HG03066 (cell line): ENCODE measurements around the gene SERPINA3.
"Not testable (repeated sequence)": the region's sequence is repeated elsewhere in the genome, so short reads cannot be mapped to it uniquely, and the experiment has no call there.

Source experiments
- ATAC-seq: cut with Tn5 transposase; IDR thresholded peaks from one replicate; pipeline ENCODE4 v1.9.1; 2021; ENCODE audit warnings: low read depth; ENCODE audit not compliant: unreplicated experiment

SERPINA3 gene

GRCh38 chr14:94583557-94583956, 28.6 kb upstream of the SERPINA3 start:
- ATAC-seq = no peak

GRCh38 chr14:94584591-94585280, 27.5 kb upstream of the SERPINA3 start:
- ATAC-seq = no peak

- ATAC-seq = no peak
Observed at GRCh38 chr14:94586635-94587034, 25.6 kb upstream of the SERPINA3 start.

- ATAC-seq = no peak
Observed at GRCh38 chr14:94588311-94588710, 23.9 kb upstream of the SERPINA3 start.

- no peak for ATAC-seq
Observed at GRCh38 chr14:94591073-94591472, 21.1 kb upstream of the SERPINA3 start.

- no peak for ATAC-seq
Observed at GRCh38 chr14:94591871-94592270, 20.3 kb upstream of the SERPINA3 start.

- no peak for ATAC-seq
Observed at GRCh38 chr14:94592457-94592856, 19.7 kb upstream of the SERPINA3 start.

- no peak for ATAC-seq
Observed at GRCh38 chr14:94593376-94593748, 18.8 kb upstream of the SERPINA3 start.

GRCh38 chr14:94593749-94594431, 18.3 kb upstream of the SERPINA3 start:
- ATAC-seq = no peak

- no peak for ATAC-seq
Observed at GRCh38 chr14:94594441-94594840, 17.8 kb upstream of the SERPINA3 start.

GRCh38 chr14:94595912-94596311, 16.3 kb upstream of the SERPINA3 start:
- no peak for ATAC-seq

GRCh38 chr14:94596361-94596760, 15.8 kb upstream of the SERPINA3 start:
- no peak for ATAC-seq

- ATAC-seq = no peak
Observed at GRCh38 chr14:94597788-94598187, 14.4 kb upstream of the SERPINA3 start.

- no peak for ATAC-seq
Observed at GRCh38 chr14:94598506-94598815, 13.7 kb upstream of the SERPINA3 start.

- ATAC-seq = no peak
Observed at GRCh38 chr14:94598816-94599655, 13.2 kb upstream of the SERPINA3 start.

- ATAC-seq = no peak
Observed at GRCh38 chr14:94599656-94600004, 12.6 kb upstream of the SERPINA3 start.

- no peak for ATAC-seq
Observed at GRCh38 chr14:94600148-94600545, 12.0 kb upstream of the SERPINA3 start.

- ATAC-seq = no peak
Observed at GRCh38 chr14:94601884-94602391, 10.3 kb upstream of the SERPINA3 start.

- no peak for ATAC-seq
Observed at GRCh38 chr14:94602722-94603121, 9.5 kb upstream of the SERPINA3 start.

GRCh38 chr14:94605361-94605760, 6.8 kb upstream of the SERPINA3 start:
- ATAC-seq = no peak

GRCh38 chr14:94608966-94609365, 3.2 kb upstream of the SERPINA3 start:
- not testable (repeated sequence) for ATAC-seq
